ENCODE data around the gene STXBP4.

STXBP4 gene, protein sequence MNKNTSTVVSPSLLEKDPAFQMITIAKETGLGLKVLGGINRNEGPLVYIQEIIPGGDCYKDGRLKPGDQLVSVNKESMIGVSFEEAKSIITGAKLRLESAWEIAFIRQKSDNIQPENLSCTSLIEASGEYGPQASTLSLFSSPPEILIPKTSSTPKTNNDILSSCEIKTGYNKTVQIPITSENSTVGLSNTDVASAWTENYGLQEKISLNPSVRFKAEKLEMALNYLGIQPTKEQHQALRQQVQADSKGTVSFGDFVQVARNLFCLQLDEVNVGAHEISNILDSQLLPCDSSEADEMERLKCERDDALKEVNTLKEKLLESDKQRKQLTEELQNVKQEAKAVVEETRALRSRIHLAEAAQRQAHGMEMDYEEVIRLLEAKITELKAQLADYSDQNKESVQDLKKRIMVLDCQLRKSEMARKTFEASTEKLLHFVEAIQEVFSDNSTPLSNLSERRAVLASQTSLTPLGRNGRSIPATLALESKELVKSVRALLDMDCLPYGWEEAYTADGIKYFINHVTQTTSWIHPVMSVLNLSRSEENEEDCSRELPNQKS

DNA sequence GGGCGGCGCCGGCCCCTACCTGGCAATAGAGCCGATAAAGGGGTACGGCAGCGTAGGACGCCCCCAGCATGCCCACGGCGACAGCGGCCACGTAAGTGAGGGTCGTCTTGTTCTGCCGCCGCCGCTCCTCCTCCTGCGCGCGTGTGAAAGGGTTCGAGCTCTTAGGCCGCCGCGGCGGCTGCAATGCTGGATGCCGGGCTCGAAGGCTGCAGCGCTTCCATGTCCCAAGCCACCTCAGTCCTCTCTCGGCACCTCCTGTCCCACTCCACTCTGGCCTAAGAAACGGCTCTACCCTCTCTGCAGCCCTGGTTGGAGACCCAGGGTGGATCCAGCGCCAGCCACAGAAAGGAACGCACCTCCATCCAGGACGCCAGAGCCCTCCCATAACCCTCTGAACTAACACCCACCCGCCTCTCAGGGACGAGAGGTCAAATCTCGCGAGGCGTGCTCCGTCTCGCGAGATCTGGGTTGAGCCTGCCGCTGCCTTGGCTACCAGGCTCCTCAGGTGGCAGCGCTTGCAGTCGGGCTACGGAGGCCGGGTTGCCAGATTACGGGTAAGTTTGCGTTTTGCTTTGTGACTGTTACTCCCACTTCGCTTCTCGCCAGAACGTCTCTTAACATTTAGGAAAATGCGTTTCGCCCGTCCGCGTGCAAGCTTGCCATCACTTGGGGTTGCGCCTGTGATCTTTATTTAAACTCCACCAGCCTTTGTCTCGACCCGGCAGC is at the start of gene STXBP4, which contains the start of gene COX11:
Gene STXBP4, plus strand, starts transcription at position 504 of the 726 bp plus-strand sequence. CDS start 17,455 bp downstream, outside the sequence.
Gene COX11, minus strand, starts transcription at position 393 of the 726 bp plus-strand sequence. Its CDS starts 8 bp downstream, at position 385.
- peak; percentile 97 for DNase-seq (ENCODE audit: low read depth)

DNA sequence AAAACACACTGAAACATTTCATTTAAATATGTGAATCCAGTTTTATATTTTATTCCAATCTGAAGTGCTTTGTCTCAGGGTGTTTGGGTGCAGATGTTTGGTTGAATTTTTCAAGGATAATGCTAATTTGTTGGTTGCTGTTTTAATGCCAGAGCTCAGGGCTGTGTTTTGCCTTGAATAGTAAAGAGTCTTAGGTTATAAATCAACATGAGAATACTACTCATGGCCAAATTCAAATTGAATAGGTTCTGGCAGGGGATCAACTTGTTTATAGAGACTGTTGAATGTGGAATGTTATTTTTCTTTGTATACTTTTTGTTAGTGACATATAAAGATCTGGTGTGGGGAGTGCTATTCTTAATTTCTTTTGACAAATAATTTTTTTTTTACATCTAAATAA is 49.1 kb upstream of the STXBP4 start:
- no peak for DNase-seq (ENCODE audit: low read depth)

DNA sequence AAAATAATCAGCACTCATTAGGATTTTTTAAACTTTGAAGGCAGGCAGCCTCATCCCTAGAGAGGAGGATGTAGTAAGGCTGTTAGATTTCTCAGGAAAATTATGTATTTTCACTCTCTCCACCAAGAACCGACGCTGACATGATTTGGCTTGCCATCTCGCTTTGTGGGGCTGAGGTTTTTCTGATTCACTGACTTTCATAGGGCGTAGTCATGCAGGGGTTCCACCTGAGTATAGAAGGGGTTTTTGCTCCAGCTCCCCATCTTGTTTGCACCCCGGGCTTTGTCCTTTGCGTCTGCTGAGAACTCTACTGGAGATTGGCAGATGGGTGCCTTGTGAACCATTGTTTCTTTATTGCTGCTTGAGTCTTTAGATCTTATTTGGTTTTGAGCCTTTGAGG is 47.7 kb upstream of the STXBP4 start:
- no peak for DNase-seq (ENCODE audit: low read depth)

DNA sequence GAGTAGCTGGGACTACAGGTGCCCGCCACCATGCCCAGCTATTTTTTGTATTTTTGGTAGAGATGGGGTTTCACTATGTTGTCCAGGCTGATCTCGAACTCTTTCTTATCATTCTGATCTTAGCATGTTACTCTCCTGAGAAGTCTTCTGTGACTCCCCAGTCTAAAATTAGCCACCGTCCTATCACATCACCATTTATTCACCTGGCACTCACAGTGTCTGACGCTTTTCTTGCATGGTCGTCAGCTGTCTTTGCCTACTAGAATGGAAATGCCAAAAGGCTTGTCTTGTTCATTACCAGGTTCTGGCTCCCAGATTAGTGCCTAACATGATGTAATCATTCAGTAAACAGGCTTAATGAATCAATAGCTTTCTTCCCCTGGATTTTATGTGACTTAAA is 44.2 kb upstream of the STXBP4 start:
- DNase-seq (ENCODE audit: low read depth): no peak

DNA sequence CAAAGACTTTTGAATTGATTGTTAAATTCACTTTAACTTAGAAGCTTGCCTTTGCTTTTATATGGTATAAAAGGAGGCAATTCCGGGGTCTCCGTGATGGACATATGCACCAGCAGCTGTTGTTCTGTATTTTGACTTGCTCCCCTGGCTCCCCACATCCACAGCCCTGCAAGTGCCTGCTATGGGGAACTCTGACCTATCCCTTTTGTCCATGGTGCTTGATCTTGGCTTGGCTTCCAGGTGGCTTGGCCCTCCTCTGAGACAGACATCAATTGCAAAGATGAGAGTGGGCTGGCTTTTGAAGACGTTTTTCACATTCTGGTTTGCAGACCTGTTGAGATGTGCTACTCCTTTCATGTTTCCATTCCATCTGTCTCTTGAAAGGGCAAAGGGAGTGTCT is 41.0 kb upstream of the STXBP4 start:
- no peak for DNase-seq (ENCODE audit: low read depth)

DNA sequence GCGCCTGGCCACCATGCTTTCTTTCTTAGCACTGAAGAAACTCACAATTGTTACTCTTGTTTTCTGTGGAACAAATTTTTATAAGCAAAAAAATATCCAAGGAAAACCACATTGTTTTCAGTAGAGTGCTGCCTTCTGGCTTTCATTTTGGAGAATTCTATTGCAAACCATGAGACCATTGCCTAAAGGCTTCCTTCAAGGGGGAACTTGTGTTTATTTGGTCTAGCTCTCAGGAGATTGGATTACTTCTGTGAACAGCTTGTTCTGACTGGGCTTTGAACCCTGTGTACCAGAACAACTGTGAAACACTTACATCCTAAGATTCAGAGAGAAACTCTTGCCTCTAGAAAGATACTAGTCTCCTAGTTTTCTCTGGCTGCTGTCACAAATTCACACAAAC is 35.9 kb upstream of the STXBP4 start:
- DNase-seq (ENCODE audit: low read depth): peak; percentile 24

DNA sequence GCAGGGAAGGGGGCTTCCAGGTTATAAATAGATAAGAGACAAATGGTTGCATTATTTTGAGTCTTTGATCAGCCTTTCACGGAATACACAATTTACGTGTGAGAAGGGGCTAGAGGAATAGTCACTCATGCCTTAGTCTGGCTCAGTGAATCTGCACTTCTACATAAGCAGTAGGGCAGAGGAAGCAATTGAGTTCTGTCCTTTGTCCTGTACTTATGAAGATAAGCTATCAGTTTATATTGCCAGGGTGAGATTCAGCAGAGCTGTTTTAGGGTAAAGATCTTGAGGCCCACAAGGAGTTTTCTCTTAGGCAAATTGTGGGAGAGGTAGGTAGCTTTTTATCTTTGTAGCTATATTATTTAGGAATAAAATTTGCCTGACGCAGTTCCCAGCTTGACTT is 34.6 kb upstream of the STXBP4 start:
- DNase-seq (ENCODE audit: low read depth): no peak

DNA sequence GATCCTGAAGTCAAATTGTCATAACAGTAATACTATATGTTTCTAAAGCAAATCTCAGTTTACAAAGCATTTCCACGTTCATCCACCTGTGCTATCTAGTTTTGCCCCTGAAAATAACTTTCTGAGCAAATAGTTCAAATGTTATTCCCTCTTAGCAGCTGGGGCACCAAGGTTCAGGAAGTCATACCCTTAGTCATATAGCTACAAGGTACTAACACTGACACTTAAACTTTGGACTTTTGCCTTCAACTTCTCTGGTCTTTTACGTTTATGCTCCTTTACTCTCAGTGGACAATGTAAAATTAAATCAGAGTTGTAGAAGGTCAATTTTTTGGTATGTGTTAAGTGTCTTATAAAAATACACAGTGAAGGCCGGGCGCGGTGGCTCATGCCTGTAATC is 33.1 kb upstream of the STXBP4 start:
- DNase-seq (ENCODE audit: low read depth): no peak

DNA sequence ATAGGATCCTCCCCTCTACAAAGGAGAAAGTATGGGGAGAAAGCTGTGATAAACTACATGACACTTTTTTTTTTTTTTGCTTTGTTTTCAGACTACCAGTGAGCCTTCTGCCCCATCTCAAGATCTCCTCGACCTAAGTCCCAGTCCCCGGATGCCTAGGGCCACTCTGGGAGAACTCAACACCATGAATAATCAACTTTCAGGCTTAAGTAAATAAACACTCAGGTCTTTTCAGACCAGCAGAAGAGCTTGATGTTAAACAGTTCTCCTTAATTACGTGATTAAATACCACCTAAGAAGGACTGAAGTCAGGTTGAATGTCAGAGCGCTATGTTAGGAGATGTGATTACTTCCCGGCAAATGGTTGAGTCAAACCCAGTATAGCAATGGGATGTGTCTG is 31.5 kb upstream of the STXBP4 start:
- DNase-seq (ENCODE audit: low read depth): no peak

DNA sequence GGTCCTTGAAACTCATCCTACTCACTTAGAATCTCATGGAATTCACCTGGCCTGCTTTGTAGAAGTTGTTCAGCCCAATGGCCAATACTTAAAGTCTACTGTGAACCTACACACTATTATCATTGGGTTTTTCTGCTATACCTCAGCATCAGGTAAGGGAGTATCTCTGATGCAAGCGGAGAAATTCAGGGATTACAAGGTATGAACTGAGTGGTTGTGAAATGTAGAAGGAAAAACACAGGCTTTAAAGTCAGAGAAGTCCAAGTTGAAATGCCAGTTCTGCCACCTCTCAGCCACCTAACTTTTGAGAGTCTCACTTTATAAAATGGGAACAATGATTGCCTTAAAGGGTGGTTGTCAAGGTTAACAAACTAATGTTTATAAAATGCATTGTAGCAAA is 31.1 kb upstream of the STXBP4 start:
- DNase-seq (ENCODE audit: low read depth): no peak

DNA sequence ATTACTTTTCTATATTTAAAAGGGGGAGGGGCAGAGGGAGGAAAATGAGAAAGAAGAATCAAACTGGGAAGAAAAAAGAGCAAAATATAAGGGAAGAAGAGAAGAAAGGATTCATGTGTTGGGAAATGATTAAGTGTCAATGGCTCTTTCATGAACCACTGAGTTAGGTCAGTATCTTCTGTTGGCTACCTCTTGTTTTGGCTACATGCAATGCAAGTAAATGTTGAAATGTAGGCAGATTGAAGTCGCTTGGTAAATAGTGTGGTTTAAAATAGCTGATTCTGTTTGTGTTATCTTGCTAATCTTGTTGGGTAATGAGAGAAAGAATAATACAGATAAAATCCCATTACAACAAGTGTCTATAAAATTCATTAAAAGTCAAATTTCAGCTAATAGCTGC is 27.3 kb upstream of the STXBP4 start:
- no peak for DNase-seq (ENCODE audit: low read depth)

DNA sequence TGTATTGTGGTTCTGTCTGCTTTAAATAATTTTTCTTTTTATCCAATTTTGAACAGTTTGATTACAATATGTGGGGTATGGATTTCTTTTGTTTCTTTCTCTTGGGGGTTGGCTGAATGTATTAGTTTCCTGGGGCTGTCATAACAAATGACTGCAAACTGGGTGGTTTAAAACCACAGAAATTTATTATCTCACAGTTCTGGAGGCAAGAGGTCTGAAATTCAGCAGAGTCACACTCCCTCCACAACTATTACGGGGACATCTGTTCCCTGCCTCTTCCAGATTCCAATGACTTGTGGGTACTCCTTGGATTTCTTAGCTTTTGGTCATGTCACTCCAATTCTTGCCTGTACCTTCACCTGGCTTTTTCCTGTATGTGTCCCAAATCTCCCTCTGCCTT is 23.8 kb upstream of the STXBP4 start:
- peak; percentile 34 for DNase-seq (ENCODE audit: low read depth)

DNA sequence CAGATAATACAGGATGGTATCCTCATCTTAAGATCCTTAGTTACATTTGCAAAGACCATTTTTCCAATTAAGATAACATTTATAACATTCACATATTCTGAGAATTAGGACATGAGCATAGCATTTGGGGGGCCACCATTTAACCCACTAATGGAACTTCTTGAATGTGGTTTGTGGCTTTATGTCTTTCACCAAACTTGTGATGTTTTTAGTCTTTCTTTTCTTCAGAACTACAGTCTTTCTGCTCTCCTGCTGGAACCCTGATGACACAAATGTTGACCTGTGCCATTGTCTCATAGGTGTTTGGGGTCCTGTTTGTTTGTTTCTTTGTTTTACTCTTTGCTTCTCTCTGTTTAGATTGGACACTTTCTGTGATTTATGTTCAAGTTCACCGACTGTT is 23.3 kb upstream of the STXBP4 start:
- DNase-seq (ENCODE audit: low read depth): no peak

DNA sequence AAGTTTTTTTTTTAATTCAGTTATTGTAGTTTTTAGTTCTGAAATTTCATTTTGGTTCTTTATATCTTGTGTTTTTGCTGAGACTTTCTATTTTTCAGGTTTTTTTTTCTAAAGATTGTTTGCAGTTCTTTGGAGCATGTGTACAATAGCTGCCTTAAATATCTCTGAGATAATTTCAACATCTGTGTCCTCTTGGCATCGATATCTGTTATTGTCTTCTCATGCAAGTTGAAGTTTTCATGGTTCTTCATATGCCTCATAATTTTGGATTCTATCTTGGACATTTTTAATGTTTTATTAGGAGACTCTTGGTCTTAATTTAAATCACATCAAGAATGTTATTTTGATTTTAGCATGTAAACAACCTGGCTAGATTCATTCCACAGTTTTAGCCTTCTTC is 22.9 kb upstream of the STXBP4 start:
- DNase-seq (ENCODE audit: low read depth): no peak

DNA sequence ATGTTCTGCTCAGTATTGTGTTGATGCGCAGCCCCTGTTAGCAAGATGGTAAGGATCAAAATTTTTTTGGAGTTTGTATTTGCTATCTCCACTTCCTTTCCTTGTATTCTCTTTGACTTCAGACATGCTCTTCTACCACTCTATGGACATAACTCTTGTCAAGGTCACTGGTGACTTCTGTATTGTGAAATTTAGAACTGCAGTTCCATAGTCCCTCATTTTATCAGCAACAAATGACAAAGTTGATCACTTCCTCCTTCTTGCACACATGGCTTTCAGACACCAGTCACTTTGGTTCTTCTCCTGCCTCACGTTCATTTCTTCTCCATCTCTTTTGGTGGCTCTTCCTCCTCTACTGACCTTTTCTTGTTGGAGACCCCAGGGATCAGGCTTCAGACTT is 21.2 kb upstream of the STXBP4 start:
- DNase-seq (ENCODE audit: low read depth): no peak

DNA sequence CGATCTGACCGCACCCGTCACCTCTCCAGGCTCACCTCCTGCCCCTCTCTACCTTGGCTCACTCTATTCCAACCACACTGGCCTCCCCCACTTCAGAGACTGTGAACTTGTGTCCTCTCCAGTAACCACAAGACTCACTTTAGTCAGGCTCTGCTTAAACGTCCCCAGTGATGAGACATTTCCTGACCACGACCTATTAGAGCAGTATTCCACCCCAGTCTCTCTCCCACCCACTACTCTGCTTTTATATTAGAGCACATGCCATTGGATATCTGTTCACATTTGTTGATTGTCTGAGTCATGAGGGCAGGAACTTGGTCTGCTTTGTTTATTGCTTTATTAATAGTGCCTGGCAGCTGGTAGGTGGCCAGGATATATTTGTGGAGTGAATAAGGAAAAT is 20.2 kb upstream of the STXBP4 start:
- DNase-seq (ENCODE audit: low read depth): peak; percentile 98

DNA sequence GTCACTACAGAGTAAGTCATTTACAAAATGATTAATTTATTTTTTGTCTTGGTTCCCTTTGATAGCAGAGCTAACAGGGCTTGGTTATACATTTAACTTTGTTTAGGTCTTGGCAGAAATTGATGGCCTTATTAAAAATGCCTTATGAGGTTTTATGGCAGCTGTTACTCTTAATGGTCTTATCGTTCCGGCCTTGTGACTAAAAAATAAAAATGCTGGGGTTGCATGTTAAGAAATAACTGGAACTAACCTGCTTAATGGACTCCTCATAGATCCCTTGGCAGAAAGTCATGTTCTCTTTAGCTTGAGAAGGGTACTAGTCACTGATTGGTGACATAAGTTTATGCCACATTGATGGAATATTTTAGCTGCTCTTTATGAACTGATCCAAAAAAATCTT is 18.4 kb upstream of the STXBP4 start:
- no peak for DNase-seq (ENCODE audit: low read depth)

DNA sequence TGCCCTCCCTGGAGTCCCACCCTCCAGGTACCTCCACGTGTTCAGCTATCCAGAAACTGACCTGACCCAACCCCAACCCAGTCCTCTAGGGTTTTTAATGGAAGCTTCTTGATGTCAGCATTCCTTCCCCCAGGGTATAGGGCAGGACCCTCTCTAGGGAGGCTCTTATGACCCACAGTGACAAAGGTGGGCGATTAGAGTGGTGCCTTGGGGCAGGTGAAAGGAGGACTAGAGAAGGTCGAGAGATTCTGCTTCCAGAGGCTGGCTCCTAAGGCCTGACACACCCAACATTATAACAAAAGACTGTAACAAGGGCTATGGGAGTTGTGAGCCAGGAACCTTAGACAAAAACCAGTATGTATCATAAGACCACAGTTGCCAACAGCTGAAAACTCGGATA is 17.3 kb upstream of the STXBP4 start:
- no peak for DNase-seq (ENCODE audit: low read depth)

DNA sequence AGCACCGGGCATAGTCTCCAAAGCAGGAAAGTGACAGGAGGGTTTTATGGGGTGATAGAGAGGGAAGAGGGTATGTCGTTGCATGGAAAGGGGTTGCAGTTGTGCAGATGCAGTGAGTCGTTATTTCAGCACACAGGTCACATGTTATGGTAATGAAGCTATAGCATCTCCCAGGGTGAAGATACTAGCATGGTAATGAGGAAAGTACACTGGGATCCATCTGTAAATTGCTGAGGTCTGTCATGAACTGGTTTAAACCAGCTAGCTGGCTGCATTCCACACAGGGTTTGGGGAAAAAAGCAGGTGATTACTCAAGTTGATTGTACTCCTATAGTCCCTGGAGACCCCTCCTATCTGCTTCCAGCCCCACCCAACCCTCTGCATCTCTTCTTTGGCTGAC is 11.8 kb upstream of the STXBP4 start:
- DNase-seq (ENCODE audit: low read depth): no peak

DNA sequence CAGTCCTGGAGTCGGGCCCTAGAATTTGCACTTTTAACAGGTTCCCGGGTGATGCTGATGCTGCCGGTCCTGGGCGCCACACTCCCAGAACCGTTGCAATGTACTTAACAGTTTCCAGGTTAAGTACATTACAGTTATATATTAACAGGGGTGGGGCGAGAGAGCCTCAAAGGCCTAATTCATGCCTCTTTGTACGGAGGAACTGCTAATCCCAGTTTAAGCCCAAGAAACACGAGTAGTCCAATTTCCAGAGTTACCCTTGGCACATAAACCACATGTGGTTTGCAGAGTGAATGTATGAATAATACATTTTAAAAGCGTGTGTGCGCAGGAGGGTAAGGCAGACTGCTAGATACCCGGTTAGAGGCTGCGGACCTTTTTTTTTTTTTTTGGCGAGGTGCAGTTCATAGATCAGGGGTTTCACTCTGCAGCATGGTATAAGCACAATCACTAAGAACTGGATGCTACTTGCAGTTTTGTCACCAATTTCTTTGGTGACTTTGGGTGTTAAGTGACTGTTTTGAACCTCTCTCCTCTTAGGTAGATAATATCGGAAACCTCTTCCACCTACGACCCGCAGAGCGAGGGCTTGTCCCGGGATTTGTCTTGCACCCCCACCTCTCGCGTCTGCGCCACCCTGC is 824 bp upstream of the STXBP4 start:
- DNase-seq (ENCODE audit: low read depth): peak; percentile 55

DNA sequence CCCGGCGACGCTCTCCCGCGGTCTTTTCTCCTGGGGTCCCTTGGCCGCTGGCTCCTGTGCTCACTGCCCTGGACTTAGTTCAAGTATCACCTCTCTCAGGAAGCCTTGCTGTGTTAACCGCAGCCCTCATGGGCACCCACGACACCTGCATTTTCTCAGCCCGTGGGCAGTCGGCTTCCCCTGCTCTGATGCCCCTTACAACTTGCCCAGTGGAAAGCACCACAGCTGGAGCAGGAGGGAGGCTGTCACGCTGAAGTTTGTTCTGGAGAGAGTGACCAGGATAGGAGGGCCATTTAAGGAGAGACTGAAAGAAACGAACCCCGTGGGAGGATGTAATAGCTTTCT is 395 bp downstream of the STXBP4 start:
- DNase-seq (ENCODE audit: low read depth): peak; percentile 35

DNA sequence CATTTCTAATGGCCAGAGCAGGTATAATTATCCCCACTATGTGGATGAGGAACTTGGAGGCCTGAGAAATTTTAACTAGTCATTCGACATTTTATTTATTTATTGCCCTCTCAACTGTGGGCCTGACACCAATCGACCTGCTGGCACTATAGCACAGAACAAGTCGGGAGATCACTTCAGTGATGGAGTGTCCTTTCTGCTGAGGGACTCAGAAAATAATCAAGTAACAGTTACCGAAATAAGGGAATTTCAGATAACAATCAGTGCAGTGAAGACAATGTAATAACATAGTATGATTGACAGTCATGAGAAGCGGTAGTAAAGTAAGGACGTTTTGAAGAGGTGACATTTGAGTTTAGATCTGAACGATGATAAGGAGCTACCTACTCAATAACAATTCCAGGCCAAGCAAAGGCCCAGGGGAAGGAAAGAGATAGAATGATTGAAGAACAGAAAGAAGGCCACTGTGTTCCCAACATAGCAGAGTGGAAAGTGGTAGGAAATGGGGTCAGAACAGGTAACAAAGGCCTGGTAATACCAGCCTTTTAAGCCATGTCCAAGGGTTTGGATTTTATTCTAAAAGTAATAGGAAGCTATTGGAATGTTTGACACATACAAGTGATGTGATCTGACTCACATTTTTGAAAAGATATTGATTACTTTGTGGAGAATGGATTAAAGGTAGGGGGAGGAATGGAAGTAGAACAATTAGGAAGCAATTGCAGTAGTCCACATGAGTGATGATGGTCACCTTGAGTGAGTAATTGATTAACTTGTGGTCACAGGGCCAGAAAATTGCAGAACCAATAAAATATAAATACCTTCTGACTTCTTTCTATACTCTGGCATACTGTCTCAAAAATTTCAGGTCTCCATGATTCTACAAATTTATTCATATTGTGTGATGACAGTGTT is 1.4 kb downstream of the STXBP4 start:
- no peak for DNase-seq (ENCODE audit: low read depth)
